HG02970 (cell line): ENCODE measurements around the gene PCAT7.

Experiments
- ATAC-seq: cut with Tn5 transposase; IDR thresholded peaks from one replicate; pipeline ENCODE4 v1.9.1; 2021; ENCODE audit warnings: mild to moderate bottlenecking, moderate library complexity, moderate number of reproducible peaks; ENCODE audit not compliant: unreplicated experiment, low FRiP score

The PCAT7 gene

GRCh38 chr9:94600715-94601114, 45.8 kb downstream of the PCAT7 start:
- no peak for ATAC-seq

- no peak for ATAC-seq
Measured at GRCh38 chr9:94602666-94603065, 47.8 kb downstream of the PCAT7 start.

- no peak for ATAC-seq
Measured at GRCh38 chr9:94603259-94604160, 48.6 kb downstream of the PCAT7 start.

- no peak for ATAC-seq
Measured at GRCh38 chr9:94606646-94607422, 52.0 kb downstream of the PCAT7 start.

- no peak for ATAC-seq
Measured at GRCh38 chr9:94607423-94607691, 52.5 kb downstream of the PCAT7 start.

- ATAC-seq, result no peak
Measured at GRCh38 chr9:94610181-94610606, 55.3 kb downstream of the PCAT7 start.

GRCh38 chr9:94611638-94612068, 56.8 kb downstream of the PCAT7 start:
- ATAC-seq, result no peak

GRCh38 chr9:94612071-94612470, 57.2 kb downstream of the PCAT7 start:
- ATAC-seq, result no peak

- ATAC-seq, result no peak
Measured at GRCh38 chr9:94613003-94613402, 58.1 kb downstream of the PCAT7 start.

- ATAC-seq, result no peak
Measured at GRCh38 chr9:94619026-94619425, 64.1 kb downstream of the PCAT7 start.
